Stimulated activated CD8-positive, alpha-beta memory T cell treated with anti-CD3 and anti-CD28 coated beads, Interleukin-12 subunit alpha, Interleukin-12 subunit beta, amount 100 ng/mL, for 4 hours (primary cell): ENCODE data around the gene IFNA16.
"Not testable (repeated sequence)": the region's sequence is repeated elsewhere in the genome, so short reads cannot be mapped to it uniquely, and the experiment has no call there.

Source experiments
- DNase-seq: peaks from one replicate; pipeline ENCODE4 v3.0.0-alpha.2; 2020; ENCODE audit warnings: low read depth

Gene IFNA16

GRCh38 chr9:21194867-21195776 is 22.0 kb downstream of the IFNA16 start:
- DNase-seq: not testable (repeated sequence)

- DNase-seq: not testable (repeated sequence)
Measured at GRCh38 chr9:21187487-21187886, 29.6 kb downstream of the IFNA16 start, which contains the start of gene IFNA4. Gene IFNA4 (minus strand): TSS chr9:21187587. CDS start chr9:21187531, 56 bp downstream.

DNA sequence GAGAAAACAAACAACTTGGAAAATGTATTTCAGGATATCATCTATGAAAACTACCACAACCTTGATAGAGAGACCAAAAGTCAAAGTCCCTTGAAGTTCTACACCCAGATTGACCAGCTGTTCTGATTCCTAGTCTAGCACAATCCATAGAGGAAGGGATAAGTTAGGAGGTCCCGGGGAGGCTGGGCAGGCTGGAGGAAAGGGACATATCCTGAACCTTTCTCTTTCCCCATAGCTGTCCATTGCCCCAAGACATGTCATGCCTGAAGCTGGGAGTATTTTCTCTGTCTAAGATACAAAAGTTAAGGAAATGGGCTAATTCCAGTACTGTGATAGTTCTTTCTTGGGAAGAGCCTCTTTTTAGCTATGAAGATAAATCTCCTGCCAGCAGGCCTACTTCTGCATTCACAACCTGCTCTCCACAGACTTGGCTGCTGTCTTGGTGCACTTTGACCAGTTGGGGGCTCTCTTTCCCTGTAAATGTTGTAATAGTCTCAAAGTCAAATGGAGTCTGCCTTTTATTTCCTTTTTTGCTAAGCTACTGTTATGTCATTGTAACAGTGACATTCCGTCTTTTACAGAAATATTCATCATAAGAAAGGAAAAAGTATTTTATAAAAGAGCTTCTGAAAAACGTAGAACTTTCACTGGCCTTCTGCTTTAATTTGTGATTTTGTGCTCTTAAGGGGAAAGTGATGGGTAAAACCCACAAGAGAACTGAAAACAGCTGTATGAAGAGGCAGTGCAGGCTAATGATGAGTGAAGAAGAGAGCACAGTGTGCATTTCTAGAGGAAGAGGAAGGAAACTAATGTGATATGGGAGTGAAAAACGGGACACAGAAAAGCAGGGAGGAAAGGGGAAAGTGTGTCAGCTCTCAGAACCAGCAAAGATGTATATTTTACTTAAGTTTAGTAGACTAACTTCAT is 34.0 kb downstream of the IFNA16 start:
- DNase-seq: not testable (repeated sequence)

DNA sequence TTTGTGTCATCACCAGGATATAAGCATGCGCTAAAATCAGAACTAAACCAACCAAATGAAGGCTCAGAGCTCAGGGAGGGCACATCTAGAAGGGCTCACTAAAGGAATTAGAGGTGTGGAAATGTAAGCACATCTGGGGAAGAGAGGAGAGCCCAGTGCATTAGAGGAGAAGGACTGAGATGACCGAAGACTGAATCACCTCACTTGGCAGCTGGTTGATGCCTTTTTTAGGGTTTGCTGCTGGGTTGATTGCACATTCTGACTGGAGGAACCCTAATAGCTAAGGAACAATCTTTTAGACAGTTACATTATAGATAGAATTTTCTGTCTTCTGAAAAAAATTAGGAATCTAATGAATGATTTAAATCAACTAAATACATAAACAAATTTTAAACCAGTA is 42.4 kb downstream of the IFNA16 start:
- no peak for DNase-seq

- no peak for DNase-seq
Measured at GRCh38 chr9:21172156-21172555, 45.0 kb downstream of the IFNA16 start.

- no peak for DNase-seq
Measured at GRCh38 chr9:21171351-21171750, 45.8 kb downstream of the IFNA16 start.

DNA sequence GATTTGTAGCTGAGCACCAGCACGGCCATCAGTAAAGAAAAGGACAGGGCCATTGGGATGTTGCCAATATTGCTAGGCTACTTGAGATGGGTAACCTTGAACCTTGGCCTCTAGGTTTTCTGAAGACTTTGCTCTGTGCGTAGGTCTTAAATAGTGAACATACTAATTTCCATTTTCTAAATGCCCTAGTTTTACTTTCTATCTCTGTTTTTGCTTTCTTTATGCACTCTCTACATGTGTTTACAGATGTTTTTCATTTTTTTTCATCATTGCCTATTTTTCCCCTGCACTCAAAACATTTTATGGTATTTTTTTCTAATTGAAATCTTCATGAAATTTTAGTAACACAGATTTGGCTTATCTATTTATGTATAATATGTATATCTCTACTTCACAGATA is 50.6 kb downstream of the IFNA16 start, which contains the start of gene IFNA21:
IFNA21 (minus strand) TSS at position 101 of the 400 bp plus-strand sequence; CDS start at position 53, 48 bp downstream.
- DNase-seq: not testable (repeated sequence)
